Measurements from ENCODE around the gene SPATA45. TPM values are rescaled to one million over a fixed set of nuclear protein-coding genes. Genes with fewer than 3 reads are reported as not detected.

SPATA45 gene
- total RNA-seq, 1 experiment from 2014 or later, result not detected

DNA sequence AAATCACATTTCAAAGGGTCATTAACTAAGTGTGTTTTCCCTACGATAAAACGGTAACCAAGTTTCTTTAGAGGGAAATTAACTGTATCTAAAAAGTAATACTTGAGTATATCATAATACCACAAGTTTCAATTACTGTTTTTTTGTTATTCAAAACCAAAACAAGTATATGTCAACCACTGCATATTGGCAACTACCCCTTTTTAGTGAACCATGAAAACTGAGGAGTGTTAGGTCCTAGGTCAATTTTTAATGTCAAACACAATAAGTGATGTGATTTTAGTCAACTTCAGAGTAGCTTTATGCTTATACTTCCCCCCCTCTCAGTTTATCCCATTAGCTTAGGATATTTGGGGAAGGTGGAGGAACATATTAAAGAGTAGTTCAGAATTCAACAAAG is 66.2 kb downstream of the SPATA45 start:
- TF ChIP-seq EZH2 (IDR thresholded peaks at IDR 0.05; ENCODE audit: low read length, unreplicated experiment) (no peak), EZH2phosphoT487 (IDR thresholded peaks at IDR 0.05; ENCODE audit: borderline replicate concordance, low read length) (no peak)
- TF ChIP-seq, protein P1, sequence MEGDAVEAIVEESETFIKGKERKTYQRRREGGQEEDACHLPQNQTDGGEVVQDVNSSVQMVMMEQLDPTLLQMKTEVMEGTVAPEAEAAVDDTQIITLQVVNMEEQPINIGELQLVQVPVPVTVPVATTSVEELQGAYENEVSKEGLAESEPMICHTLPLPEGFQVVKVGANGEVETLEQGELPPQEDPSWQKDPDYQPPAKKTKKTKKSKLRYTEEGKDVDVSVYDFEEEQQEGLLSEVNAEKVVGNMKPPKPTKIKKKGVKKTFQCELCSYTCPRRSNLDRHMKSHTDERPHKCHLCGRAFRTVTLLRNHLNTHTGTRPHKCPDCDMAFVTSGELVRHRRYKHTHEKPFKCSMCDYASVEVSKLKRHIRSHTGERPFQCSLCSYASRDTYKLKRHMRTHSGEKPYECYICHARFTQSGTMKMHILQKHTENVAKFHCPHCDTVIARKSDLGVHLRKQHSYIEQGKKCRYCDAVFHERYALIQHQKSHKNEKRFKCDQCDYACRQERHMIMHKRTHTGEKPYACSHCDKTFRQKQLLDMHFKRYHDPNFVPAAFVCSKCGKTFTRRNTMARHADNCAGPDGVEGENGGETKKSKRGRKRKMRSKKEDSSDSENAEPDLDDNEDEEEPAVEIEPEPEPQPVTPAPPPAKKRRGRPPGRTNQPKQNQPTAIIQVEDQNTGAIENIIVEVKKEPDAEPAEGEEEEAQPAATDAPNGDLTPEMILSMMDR (conservative IDR thresholded peaks at IDR 0.05; ENCODE audit: low read depth, low read length), result no peak
- H3K9me3 ChIP-seq (ENCODE audit: low read length), result no peaks in the 10 kb centered on the region
- no peak overlapping the region for H3K4me2 ChIP-seq (ENCODE audit: low read length)
- H3K9ac ChIP-seq (ENCODE audit: low read length), result no peak overlapping the region
- intact Hi-C loops (cut with micrococcal nuclease), result loop anchor here (5.0 kb wide), 3 partner anchors 174 to 324 kb away; partner anchors contain the start of gene ATF3
- H3K4me3 ChIP-seq (ENCODE audit: low read length), result no peak overlapping the region
- DNase-seq, result no peak
- no peaks in the 10 kb centered on the region for H3K4me1 ChIP-seq (ENCODE audit: insufficient read depth, low read length)
- H3K36me3 ChIP-seq (ENCODE audit: low read depth, low read length), result peaks cover 6% of the 10 kb centered on the region
- no peak for ATAC-seq
- H3K79me2 ChIP-seq (ENCODE audit: low read length), result no peaks in the 10 kb centered on the region
- H3F3A ChIP-seq (ENCODE audit: low read length, unreplicated experiment), result no peaks in the 10 kb centered on the region
- no peak overlapping the region for H2AFZ ChIP-seq (ENCODE audit: low read length)
- BruUV-seq (replicated peaks), result no TSS peak
- POLR2A ChIA-PET (ENCODE audit: unreplicated experiment), result no interaction called here
- H4K20me1 ChIP-seq (ENCODE audit: low read length), result no peaks in the 10 kb centered on the region
- CTCF ChIA-PET, result no interaction called here
- H3K27me3 ChIP-seq (ENCODE audit: low read length), result no peaks in the 10 kb centered on the region
- H3K27ac ChIP-seq (ENCODE audit: low read length), result no peak overlapping the region
- H3K9me2 ChIP-seq (replicated peaks; ENCODE audit: low read length), result no peaks in the 10 kb centered on the region

- H4K20me1 ChIP-seq (ENCODE audit: low read length), result no peaks in the 10 kb centered on the region
- DNase-seq (no peak), ATAC-seq (no peak)
- peaks cover 6% of the 10 kb centered on the region for H3K36me3 ChIP-seq (ENCODE audit: low read depth, low read length)
- H3K4me2 ChIP-seq (ENCODE audit: low read length), result no peak overlapping the region
- no peak overlapping the region for H2AFZ ChIP-seq (ENCODE audit: low read length)
- no peaks in the 10 kb centered on the region for H3K79me2 ChIP-seq (ENCODE audit: low read length)
- no peak overlapping the region for H3K9ac ChIP-seq (ENCODE audit: low read length)
- TF ChIP-seq EZH2 (IDR thresholded peaks at IDR 0.05; ENCODE audit: low read length, unreplicated experiment) (no peak), EZH2phosphoT487 (IDR thresholded peaks at IDR 0.05; ENCODE audit: borderline replicate concordance, low read length) (no peak)
- TF ChIP-seq, protein P1 (conservative IDR thresholded peaks at IDR 0.05; ENCODE audit: low read depth, low read length), result no peak
- H3K9me2 ChIP-seq (replicated peaks; ENCODE audit: low read length), result no peaks in the 10 kb centered on the region
- BruUV-seq (replicated peaks), result no TSS peak
- no peaks in the 10 kb centered on the region for H3K4me1 ChIP-seq (ENCODE audit: insufficient read depth, low read length)
- no peaks in the 10 kb centered on the region for H3F3A ChIP-seq (ENCODE audit: low read length, unreplicated experiment)
- ChIA-PET CTCF (no interaction called here), POLR2A (ENCODE audit: unreplicated experiment) (no interaction called here)
- no peak overlapping the region for H3K4me3 ChIP-seq (ENCODE audit: low read length)
- intact Hi-C loops (cut with micrococcal nuclease), result loop anchor here (5.0 kb wide), 3 partner anchors 173 to 323 kb away; partner anchors contain the start of gene ATF3
- no peaks in the 10 kb centered on the region for H3K9me3 ChIP-seq (ENCODE audit: low read length)
- no peaks in the 10 kb centered on the region for H3K27me3 ChIP-seq (ENCODE audit: low read length)
- H3K27ac ChIP-seq (ENCODE audit: low read length), result no peak overlapping the region
These were observed 66.7 kb downstream of the SPATA45 start for GRCh38 chr1:212780759-212781158.

Other genes starting within 250 kb of the SPATA45 start
- gene ATF3, start 238.9 kb downstream of the SPATA45 start, total RNA-seq (2014; rRNA removed), result 275 and 335 TPM in 2 replicates
- 4.3 and 5.5 TPM in 2 replicates for gene BATF3, start 147.8 kb downstream of the SPATA45 start, total RNA-seq (2014; rRNA removed)
- gene NSL1, start 55.9 kb downstream of the SPATA45 start, total RNA-seq (2014; rRNA removed), result 37.3 and 56.1 TPM in 2 replicates
- 8.8 and 12.7 TPM in 2 replicates for gene TATDN3, start 55.8 kb downstream of the SPATA45 start, total RNA-seq (2014; rRNA removed)
- gene FLVCR1, start 10.6 kb upstream of the SPATA45 start, total RNA-seq (2014; rRNA removed), result 13.9 and 15.4 TPM in 2 replicates
- gene VASH2, start 102.9 kb upstream of the SPATA45 start, total RNA-seq (2014; rRNA removed), result 4.7 TPM in 2 replicates
- 27.0 and 36.8 TPM in 2 replicates for gene ANGEL2, start 168.2 kb upstream of the SPATA45 start, total RNA-seq (2014; rRNA removed)
- gene RPS6KC1, start 203.6 kb upstream of the SPATA45 start, total RNA-seq (2014; rRNA removed), result 21.1 and 22.3 TPM in 2 replicates